HepG2 (cell line): ENCODE data around the gene TFEB. TPM values are rescaled to one million over a fixed set of nuclear protein-coding genes. Genes with fewer than 3 reads are reported as not detected.

Experiments
- ASH2L ChIP-seq: fragments of 300-600, 200-600 bp; sonication (generic); IDR thresholded peaks from 2 replicates; pipeline ENCODE4 v1.7.0; 2017; ENCODE audit warnings: low read depth, mild to moderate bottlenecking, moderate library complexity, mixed read lengths, low read length; ENCODE audit not compliant: insufficient read length
- CEBPB ChIP-seq: IDR thresholded peaks from 2 replicates; pipeline ENCODE4 v1.6.1; 2011; ENCODE audit warnings: low read depth, low read length, improper control_type of control experiment, borderline replicate concordance
- DMAP1 ChIP-seq: IDR thresholded peaks from 2 replicates; pipeline ENCODE4 v1.6.1; 2016
- HNRNPLL ChIP-seq: fragments of 200-400 bp; formaldehyde crosslinking; IDR thresholded peaks from 2 replicates; pipeline ENCODE4 v1.6.1; 2017; ENCODE audit warnings: mild to moderate bottlenecking, low read depth, low read length; ENCODE audit not compliant: poor library complexity, severe bottlenecking
- KAT7 ChIP-seq: IDR thresholded peaks from 2 replicates; pipeline ENCODE4 v1.6.1; 2018; ENCODE audit warnings: borderline replicate concordance, missing compliant biosample characterization
- PAWR ChIP-seq: sonication (generic); formaldehyde crosslinking; IDR thresholded peaks from 2 replicates; pipeline ENCODE4 v1.4.0; 2020; ENCODE audit warnings: missing genetic modification reagents, mild to moderate bottlenecking, borderline replicate concordance
- SIN3B ChIP-seq: fragments of 150-350 bp; IDR thresholded peaks from 2 replicates; pipeline ENCODE4 v1.6.1; 2014; ENCODE audit warnings: low read length
- ZC3H13 ChIP-seq: sonication (generic); formaldehyde crosslinking; IDR thresholded peaks from 2 replicates; pipeline ENCODE4 v1.8.1; 2023; ENCODE audit warnings: mild to moderate bottlenecking, missing genetic modification reagents, moderate library complexity
- ZFX ChIP-seq: sonication (generic); formaldehyde crosslinking; IDR thresholded peaks from 2 replicates; pipeline ENCODE4 v1.4.0; 2020; ENCODE audit warnings: mild to moderate bottlenecking, low read depth, missing genetic modification reagents, moderate library complexity
- ZNF256 ChIP-seq: sonication (generic); formaldehyde crosslinking; conservative IDR thresholded peaks from 2 replicates; pipeline ENCODE4 v1.4.0; 2020; ENCODE audit warnings: missing genetic modification reagents
- ZNF354B ChIP-seq: sonication (generic); formaldehyde crosslinking; IDR thresholded peaks from 2 replicates; pipeline ENCODE4 v1.8.0; 2022; ENCODE audit warnings: mild to moderate bottlenecking, missing genetic modification reagents
- ZNF749 ChIP-seq: sonication (generic); formaldehyde crosslinking; IDR thresholded peaks from 2 replicates; pipeline ENCODE4 v1.8.0; 2022; ENCODE audit warnings: mild to moderate bottlenecking, missing genetic modification reagents, moderate library complexity, borderline replicate concordance
- polyA plus RNA-seq, 8 experiments: library from polyadenylated mRNA; depleted of rRNA in 3 of 8; stranded (reverse) in 7 of 8; unstranded in 1 of 8; fragments of >200 nt; fragmentation: Illumina TruSeq in 4 of 8; extraction: Trizol in 4 of 8; gene quantifications; 2 replicates each; pipeline versions ENCODE4 v1.2.1 to v1.2.3, GENCODE V29; 2011 to 2016; ENCODE audit warnings: low read depth in 4 of 8, missing spikeins in 1 of 8, mixed read lengths in 1 of 8; ENCODE audit not compliant: insufficient read depth in 1 of 8
- total RNA-seq, 5 experiments: library from RNA; depleted of rRNA; stranded (reverse); fragments of >200 nt; fragmentation: Illumina TruSeq; extraction: Trizol; gene quantifications; 2 replicates each; pipeline ENCODE4 v1.2.3, GENCODE V29; 2016; ENCODE audit warnings: low read depth in 1 of 5
- TF ChIP-seq, protein P1 (sequence below): sonication (generic); formaldehyde crosslinking; IDR thresholded peaks from 2 replicates; pipeline ENCODE4 v1.4.0; 2020; ENCODE audit warnings: missing genetic modification reagents, borderline replicate concordance
- TF ChIP-seq, protein P2 (sequence below): sonication (generic); formaldehyde crosslinking; conservative IDR thresholded peaks from 2 replicates; pipeline ENCODE4 v1.4.0; 2020; ENCODE audit warnings: missing genetic modification reagents
- TF ChIP-seq, protein P3 (sequence below): sonication (generic); formaldehyde crosslinking; IDR thresholded peaks from 2 replicates; pipeline ENCODE4 v1.4.0; 2020; ENCODE audit warnings: mild to moderate bottlenecking, missing genetic modification reagents, borderline replicate concordance
- TF ChIP-seq, protein P4 (sequence below): sonication (generic); formaldehyde crosslinking; IDR thresholded peaks from 2 replicates; pipeline ENCODE4 v1.5.0; 2020; ENCODE audit warnings: missing genetic modification reagents
- TF ChIP-seq, protein P5 (sequence below): sonication (generic); formaldehyde crosslinking; IDR thresholded peaks from 2 replicates; pipeline ENCODE4 v1.4.0; 2020; ENCODE audit warnings: missing genetic modification reagents; ENCODE audit errors: not compliant biosample characterization
- TF ChIP-seq, protein P6 (sequence below): sonication (generic); formaldehyde crosslinking; IDR thresholded peaks from 2 replicates; pipeline ENCODE4 v1.5.0; 2020; ENCODE audit warnings: mild to moderate bottlenecking, missing genetic modification reagents

TFEB gene
- total and polyA plus RNA-seq, 2 of the 13 experiments (the other 11 are each of a cell fraction or from before 2014, with no cell fraction given) = 13.3 to 18.7 TPM

DNA sequence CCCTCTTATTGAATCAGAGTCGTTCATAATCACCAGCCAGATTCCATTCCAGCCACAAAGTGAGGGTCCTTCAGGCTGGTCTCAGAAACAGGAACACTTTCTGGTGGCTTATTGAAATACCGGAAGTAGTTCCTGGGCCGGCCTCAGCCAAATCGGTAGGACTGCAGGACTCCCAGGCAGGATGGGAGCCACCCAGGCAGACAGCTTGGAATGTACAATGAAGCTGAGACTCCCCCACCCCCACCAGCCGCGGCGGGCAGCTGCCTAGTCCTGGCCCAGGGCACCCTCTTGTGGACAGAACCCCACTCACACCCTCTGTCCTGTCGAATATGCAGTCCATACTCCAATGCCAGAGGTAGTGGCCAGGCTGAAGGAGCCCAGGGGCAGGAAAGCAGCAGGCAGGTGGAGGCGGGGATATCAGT is 53.3 kb downstream of the TFEB start (continued):
- TF ChIP-seq KAT7 (CRISPR knock-in tag) (no peak), ZFX (CRISPR knock-in tag) (no peak; the same call in 1 of the 2 replicates), PAWR (CRISPR knock-in tag) (no peak), ASH2L (no peak), DMAP1 (CRISPR knock-in tag) (peak; percentile 31; the same call in 1 of the 2 replicates), ZC3H13 (CRISPR knock-in tag) (no peak), SIN3B (no peak), ZNF256 (no peak), ZNF749 (CRISPR knock-in tag) (no peak), ZNF354B (CRISPR knock-in tag) (no peak), CEBPB (no peak), HNRNPLL (peak; percentile 26)
- TF ChIP-seq, protein P1, sequence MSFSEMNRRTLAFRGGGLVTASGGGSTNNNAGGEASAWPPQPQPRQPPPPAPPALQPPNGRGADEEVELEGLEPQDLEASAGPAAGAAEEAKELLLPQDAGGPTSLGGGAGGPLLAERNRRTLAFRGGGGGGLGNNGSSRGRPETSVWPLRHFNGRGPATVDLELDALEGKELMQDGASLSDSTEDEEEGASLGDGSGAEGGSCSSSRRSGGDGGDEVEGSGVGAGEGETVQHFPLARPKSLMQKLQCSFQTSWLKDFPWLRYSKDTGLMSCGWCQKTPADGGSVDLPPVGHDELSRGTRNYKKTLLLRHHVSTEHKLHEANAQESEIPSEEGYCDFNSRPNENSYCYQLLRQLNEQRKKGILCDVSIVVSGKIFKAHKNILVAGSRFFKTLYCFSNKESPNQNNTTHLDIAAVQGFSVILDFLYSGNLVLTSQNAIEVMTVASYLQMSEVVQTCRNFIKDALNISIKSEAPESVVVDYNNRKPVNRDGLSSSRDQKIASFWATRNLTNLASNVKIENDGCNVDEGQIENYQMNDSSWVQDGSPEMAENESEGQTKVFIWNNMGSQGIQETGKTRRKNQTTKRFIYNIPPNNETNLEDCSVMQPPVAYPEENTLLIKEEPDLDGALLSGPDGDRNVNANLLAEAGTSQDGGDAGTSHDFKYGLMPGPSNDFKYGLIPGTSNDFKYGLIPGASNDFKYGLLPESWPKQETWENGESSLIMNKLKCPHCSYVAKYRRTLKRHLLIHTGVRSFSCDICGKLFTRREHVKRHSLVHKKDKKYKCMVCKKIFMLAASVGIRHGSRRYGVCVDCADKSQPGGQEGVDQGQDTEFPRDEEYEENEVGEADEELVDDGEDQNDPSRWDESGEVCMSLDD (CRISPR knock-in tag) = no peak
- TF ChIP-seq, protein P2, sequence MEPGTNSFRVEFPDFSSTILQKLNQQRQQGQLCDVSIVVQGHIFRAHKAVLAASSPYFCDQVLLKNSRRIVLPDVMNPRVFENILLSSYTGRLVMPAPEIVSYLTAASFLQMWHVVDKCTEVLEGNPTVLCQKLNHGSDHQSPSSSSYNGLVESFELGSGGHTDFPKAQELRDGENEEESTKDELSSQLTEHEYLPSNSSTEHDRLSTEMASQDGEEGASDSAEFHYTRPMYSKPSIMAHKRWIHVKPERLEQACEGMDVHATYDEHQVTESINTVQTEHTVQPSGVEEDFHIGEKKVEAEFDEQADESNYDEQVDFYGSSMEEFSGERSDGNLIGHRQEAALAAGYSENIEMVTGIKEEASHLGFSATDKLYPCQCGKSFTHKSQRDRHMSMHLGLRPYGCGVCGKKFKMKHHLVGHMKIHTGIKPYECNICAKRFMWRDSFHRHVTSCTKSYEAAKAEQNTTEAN (CRISPR knock-in tag) = no peak
- TF ChIP-seq, protein P3, sequence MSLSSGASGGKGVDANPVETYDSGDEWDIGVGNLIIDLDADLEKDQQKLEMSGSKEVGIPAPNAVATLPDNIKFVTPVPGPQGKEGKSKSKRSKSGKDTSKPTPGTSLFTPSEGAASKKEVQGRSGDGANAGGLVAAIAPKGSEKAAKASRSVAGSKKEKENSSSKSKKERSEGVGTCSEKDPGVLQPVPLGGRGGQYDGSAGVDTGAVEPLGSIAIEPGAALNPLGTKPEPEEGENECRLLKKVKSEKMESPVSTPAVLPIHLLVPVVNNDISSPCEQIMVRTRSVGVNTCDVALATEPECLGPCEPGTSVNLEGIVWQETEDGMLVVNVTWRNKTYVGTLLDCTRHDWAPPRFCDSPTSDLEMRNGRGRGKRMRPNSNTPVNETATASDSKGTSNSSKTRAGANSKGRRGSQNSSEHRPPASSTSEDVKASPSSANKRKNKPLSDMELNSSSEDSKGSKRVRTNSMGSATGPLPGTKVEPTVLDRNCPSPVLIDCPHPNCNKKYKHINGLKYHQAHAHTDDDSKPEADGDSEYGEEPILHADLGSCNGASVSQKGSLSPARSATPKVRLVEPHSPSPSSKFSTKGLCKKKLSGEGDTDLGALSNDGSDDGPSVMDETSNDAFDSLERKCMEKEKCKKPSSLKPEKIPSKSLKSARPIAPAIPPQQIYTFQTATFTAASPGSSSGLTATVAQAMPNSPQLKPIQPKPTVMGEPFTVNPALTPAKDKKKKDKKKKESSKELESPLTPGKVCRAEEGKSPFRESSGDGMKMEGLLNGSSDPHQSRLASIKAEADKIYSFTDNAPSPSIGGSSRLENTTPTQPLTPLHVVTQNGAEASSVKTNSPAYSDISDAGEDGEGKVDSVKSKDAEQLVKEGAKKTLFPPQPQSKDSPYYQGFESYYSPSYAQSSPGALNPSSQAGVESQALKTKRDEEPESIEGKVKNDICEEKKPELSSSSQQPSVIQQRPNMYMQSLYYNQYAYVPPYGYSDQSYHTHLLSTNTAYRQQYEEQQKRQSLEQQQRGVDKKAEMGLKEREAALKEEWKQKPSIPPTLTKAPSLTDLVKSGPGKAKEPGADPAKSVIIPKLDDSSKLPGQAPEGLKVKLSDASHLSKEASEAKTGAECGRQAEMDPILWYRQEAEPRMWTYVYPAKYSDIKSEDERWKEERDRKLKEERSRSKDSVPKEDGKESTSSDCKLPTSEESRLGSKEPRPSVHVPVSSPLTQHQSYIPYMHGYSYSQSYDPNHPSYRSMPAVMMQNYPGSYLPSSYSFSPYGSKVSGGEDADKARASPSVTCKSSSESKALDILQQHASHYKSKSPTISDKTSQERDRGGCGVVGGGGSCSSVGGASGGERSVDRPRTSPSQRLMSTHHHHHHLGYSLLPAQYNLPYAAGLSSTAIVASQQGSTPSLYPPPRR = no peak
- TF ChIP-seq, protein P4, sequence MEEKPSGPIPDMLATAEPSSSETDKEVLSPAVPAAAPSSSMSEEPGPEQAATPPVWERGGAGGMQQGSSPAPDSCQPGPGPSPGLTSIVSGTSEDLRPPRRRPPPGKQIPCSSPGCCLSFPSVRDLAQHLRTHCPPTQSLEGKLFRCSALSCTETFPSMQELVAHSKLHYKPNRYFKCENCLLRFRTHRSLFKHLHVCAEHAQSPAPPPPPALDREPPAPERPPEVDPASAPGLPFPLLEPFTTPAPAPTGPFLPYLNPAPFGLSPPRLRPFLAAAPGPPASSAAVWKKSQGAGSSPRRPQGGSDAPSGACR (CRISPR knock-in tag) = no peak
- TF ChIP-seq, protein P5, sequence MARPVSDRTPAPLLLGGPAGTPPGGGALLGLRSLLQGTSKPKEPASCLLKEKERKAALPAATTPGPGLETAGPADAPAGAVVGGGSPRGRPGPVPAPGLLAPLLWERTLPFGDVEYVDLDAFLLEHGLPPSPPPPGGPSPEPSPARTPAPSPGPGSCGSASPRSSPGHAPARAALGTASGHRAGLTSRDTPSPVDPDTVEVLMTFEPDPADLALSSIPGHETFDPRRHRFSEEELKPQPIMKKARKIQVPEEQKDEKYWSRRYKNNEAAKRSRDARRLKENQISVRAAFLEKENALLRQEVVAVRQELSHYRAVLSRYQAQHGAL (CRISPR knock-in tag) = no peak
- TF ChIP-seq, protein P6, sequence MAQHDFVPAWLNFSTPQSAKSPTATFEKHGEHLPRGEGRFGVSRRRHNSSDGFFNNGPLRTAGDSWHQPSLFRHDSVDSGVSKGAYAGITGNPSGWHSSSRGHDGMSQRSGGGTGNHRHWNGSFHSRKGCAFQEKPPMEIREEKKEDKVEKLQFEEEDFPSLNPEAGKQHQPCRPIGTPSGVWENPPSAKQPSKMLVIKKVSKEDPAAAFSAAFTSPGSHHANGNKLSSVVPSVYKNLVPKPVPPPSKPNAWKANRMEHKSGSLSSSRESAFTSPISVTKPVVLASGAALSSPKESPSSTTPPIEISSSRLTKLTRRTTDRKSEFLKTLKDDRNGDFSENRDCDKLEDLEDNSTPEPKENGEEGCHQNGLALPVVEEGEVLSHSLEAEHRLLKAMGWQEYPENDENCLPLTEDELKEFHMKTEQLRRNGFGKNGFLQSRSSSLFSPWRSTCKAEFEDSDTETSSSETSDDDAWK (CRISPR knock-in tag) = no peak
